NCI-H146 (cell line): ENCODE measurements around the gene DSCAM.
"Not testable (repeated sequence)": the region's sequence is repeated elsewhere in the genome, so short reads cannot be mapped to it uniquely, and the experiment has no call there.

Source experiments
- DNase-seq: peaks from one replicate; lab custom pipeline; 2025; lab: John Stamatoyannopoulos, UW

DSCAM gene

GRCh38 chr21:40250514-40251294 is 596.3 kb downstream of the DSCAM start:
- no peak for DNase-seq

- DNase-seq = no peak
Observed at GRCh38 chr21:40244981-40245380, 602.0 kb downstream of the DSCAM start.

- DNase-seq = no peak
Observed at GRCh38 chr21:40243685-40244084, 603.3 kb downstream of the DSCAM start.

GRCh38 chr21:40242586-40243265 is 604.2 kb downstream of the DSCAM start:
- no peak for DNase-seq

GRCh38 chr21:40235528-40235927 is 611.4 kb downstream of the DSCAM start:
- no peak for DNase-seq

- DNase-seq = no peak
Observed at GRCh38 chr21:40231979-40232378, 615.0 kb downstream of the DSCAM start.

- DNase-seq = no peak
Observed at GRCh38 chr21:40227096-40227495, 619.9 kb downstream of the DSCAM start.

GRCh38 chr21:40215941-40216340 is 631.0 kb downstream of the DSCAM start:
- DNase-seq = no peak

GRCh38 chr21:40210251-40210650 is 636.7 kb downstream of the DSCAM start:
- DNase-seq = no peak

GRCh38 chr21:40208948-40209345 is 638.0 kb downstream of the DSCAM start:
- no peak for DNase-seq

- no peak for DNase-seq
Observed at GRCh38 chr21:40208206-40208947, 638.6 kb downstream of the DSCAM start.

GRCh38 chr21:40200946-40201345 is 646.0 kb downstream of the DSCAM start:
- DNase-seq = no peak

- no peak for DNase-seq
Observed at GRCh38 chr21:40200126-40200525, 646.8 kb downstream of the DSCAM start.

- DNase-seq = no peak
Observed at GRCh38 chr21:40194185-40194980, 652.6 kb downstream of the DSCAM start.

GRCh38 chr21:40191616-40192015 is 655.3 kb downstream of the DSCAM start:
- DNase-seq = no peak

- DNase-seq = no peak
Observed at GRCh38 chr21:40191196-40191595, 655.8 kb downstream of the DSCAM start.

GRCh38 chr21:40187946-40188654 is 658.9 kb downstream of the DSCAM start:
- DNase-seq = no peak

- DNase-seq = no peak
Observed at GRCh38 chr21:40187244-40187643, 659.7 kb downstream of the DSCAM start.

- no peak for DNase-seq
Observed at GRCh38 chr21:40186045-40186444, 660.9 kb downstream of the DSCAM start.

- no peak for DNase-seq
Observed at GRCh38 chr21:40185208-40185607, 661.8 kb downstream of the DSCAM start.

GRCh38 chr21:40182491-40182890 is 664.5 kb downstream of the DSCAM start:
- DNase-seq = not testable (repeated sequence)
